Measurements from ENCODE around the gene AGA. TPM values are rescaled to one million over a fixed set of nuclear protein-coding genes. Genes with fewer than 3 reads are reported as not detected.

The AGA gene
- total RNA-seq, 2 experiments from 2014 or later: 14.6 to 15.4 TPM

GRCh38 chr4:177478496-177478895 is 36.3 kb upstream of the AGA start:
- POLR2A ChIA-PET: interaction anchor here (0.8 kb wide), 1 partner anchor 16 kb away, joined by 3 read pairs; no protein-coding TSS in a partner anchor
- H3K36me3 ChIP-seq (ENCODE audit: insufficient read depth, low read length): no peaks in the 10 kb centered on the region
- TF ChIP-seq CTCF (IDR thresholded peaks at IDR 0.05): no peak
- DNase-seq: no peak
- no peaks in the 10 kb centered on the region for H3K4me1 ChIP-seq (ENCODE audit: insufficient read depth, low read length)
- H3K27me3 Mint-ChIP-seq: no peaks in the 10 kb centered on the region
- H3K4me3 ChIP-seq (ENCODE audit: low read length): no peak overlapping the region
- intact Hi-C loops (cut with DNase I, micrococcal nuclease): no loop called here
- no peak overlapping the region for H3K27ac Mint-ChIP-seq
- H3K36me3 Mint-ChIP-seq (ENCODE audit: low read depth): no peaks in the 10 kb centered on the region
- no peaks in the 10 kb centered on the region for H3K9me3 ChIP-seq (ENCODE audit: control insufficient read depth in 1 of 2, insufficient read depth in 1 of 2, low read length in 2 of 2)
- ATAC-seq (ENCODE audit: poor library complexity): no peak
- H3K27ac ChIP-seq (ENCODE audit: low read depth in 1 of 2, low read length in 2 of 2): no peak overlapping the region
- peaks cover 10% of the 10 kb centered on the region for H3K4me1 Mint-ChIP-seq (ENCODE audit: low read depth)
- H3K9me3 Mint-ChIP-seq: no peaks in the 10 kb centered on the region
- CTCF ChIA-PET: no interaction called here
- H3K27me3 ChIP-seq (ENCODE audit: control insufficient read depth in 1 of 2, insufficient read depth in 2 of 2, low read length in 2 of 2): no peaks in the 10 kb centered on the region
- H3K4me3 Mint-ChIP-seq: no peak overlapping the region

GRCh38 chr4:177473991-177474390 is 31.8 kb upstream of the AGA start:
- Mint-ChIP-seq H3K9me3 (no peaks in the 10 kb centered on the region), H3K4me3 (no peak overlapping the region), H3K36me3 (ENCODE audit: low read depth) (no peaks in the 10 kb centered on the region), H3K4me1 (ENCODE audit: low read depth) (no peaks in the 10 kb centered on the region), H3K27me3 (no peaks in the 10 kb centered on the region), H3K27ac (no peak overlapping the region)
- no peak for DNase-seq
- H3K4me1 ChIP-seq (ENCODE audit: insufficient read depth, low read length): no peaks in the 10 kb centered on the region
- no peaks in the 10 kb centered on the region for H3K27me3 ChIP-seq (ENCODE audit: control insufficient read depth in 1 of 2, insufficient read depth in 2 of 2, low read length in 2 of 2)
- H3K27ac ChIP-seq (ENCODE audit: low read depth in 1 of 2, low read length in 2 of 2): no peak overlapping the region
- CTCF ChIA-PET: no interaction called here
- TF ChIP-seq CTCF (IDR thresholded peaks at IDR 0.05): no peak
- POLR2A ChIA-PET: no interaction called here
- no peak for ATAC-seq (ENCODE audit: poor library complexity)
- intact Hi-C loops (cut with DNase I, micrococcal nuclease): no loop called here
- peaks cover 0 to 6% of the 10 kb centered on the region in 2 experiments for H3K9me3 ChIP-seq (ENCODE audit: control insufficient read depth in 1 of 2, insufficient read depth in 1 of 2, low read length in 2 of 2)
- no peak overlapping the region for H3K4me3 ChIP-seq (ENCODE audit: low read length)
- no peaks in the 10 kb centered on the region for H3K36me3 ChIP-seq (ENCODE audit: insufficient read depth, low read length)

- Histone ChIP-seq H3K9me3 (ENCODE audit: control insufficient read depth in 1 of 2, insufficient read depth in 1 of 2, low read length in 2 of 2) (no peaks in the 10 kb centered on the region), H3K27ac (ENCODE audit: low read depth in 1 of 2, low read length in 2 of 2) (no peak overlapping the region), H3K4me3 (ENCODE audit: low read length) (no peak overlapping the region), H3K36me3 (ENCODE audit: insufficient read depth, low read length) (no peaks in the 10 kb centered on the region), H3K27me3 (ENCODE audit: control insufficient read depth in 1 of 2, insufficient read depth in 2 of 2, low read length in 2 of 2) (no peaks in the 10 kb centered on the region), H3K4me1 (ENCODE audit: insufficient read depth, low read length) (no peaks in the 10 kb centered on the region)
- Mint-ChIP-seq H3K27me3 (no peaks in the 10 kb centered on the region), H3K27ac (no peak overlapping the region), H3K9me3 (no peaks in the 10 kb centered on the region), H3K4me3 (no peak overlapping the region), H3K4me1 (ENCODE audit: low read depth) (no peaks in the 10 kb centered on the region), H3K36me3 (ENCODE audit: low read depth) (no peaks in the 10 kb centered on the region)
- DNase-seq (no peak), ATAC-seq (ENCODE audit: poor library complexity) (no peak)
- intact Hi-C loops (cut with DNase I, micrococcal nuclease): no loop called here
- no peak for TF ChIP-seq CTCF (IDR thresholded peaks at IDR 0.05)
- CTCF ChIA-PET: no interaction called here
- POLR2A ChIA-PET: no interaction called here
These were observed 21.8 kb upstream of the AGA start for GRCh38 chr4:177464026-177464425.

All from CD4-positive, alpha-beta T cell (primary cell).